ENCODE results near the gene SPATA21. TPM values are rescaled to one million over a fixed set of nuclear protein-coding genes. Genes with fewer than 3 reads are reported as not detected.

The SPATA21 gene
- total and polyA plus RNA-seq, 2 donors (not counting 3 experiments of a cell fraction or from before 2014, with no cell fraction given) = not detected

DNA sequence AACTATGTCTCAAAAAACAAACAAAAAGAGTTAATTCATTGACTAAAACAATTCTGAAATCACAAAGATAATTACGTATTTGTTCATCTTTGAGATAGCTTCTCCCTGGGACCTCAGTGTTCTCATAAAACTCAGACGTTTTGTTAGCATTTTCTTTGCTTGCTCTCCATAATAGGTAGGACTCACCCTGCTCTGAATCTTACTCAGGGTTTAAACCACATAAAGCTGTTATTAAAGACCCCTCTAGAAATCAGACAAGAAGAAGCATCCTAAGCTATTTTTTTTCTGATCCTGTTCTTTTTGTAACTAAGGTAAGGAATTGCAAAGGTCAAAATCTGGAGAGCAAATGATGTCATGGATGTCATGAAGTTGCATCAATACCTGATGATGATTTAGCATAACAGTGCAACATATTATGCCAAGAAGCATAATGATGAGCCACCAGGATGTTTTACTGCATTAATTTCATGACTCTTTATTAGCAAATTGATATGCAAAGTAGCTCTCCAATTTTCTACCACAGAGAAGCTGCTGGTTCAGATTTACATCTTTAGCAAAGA is 87.3 kb downstream of the SPATA21 start:
- peaks cover 26% of the 10 kb centered on the region for H3K4me1 ChIP-seq (ENCODE audit: control insufficient read depth, extremely low read depth, insufficient read depth, low read length)
- FAIRE-seq (no peak), DNase-seq (ENCODE audit: low read depth, low spot score) (no peak)
- no peaks in the 10 kb centered on the region for H4K20me1 ChIP-seq (replicated peaks; ENCODE audit: control insufficient read depth, extremely low read depth, insufficient read depth, low read length)
- H3K9me3 ChIP-seq (replicated peaks; ENCODE audit: control insufficient read depth, insufficient read depth, low read length) = no peaks in the 10 kb centered on the region
- H3K9ac ChIP-seq (replicated peaks; ENCODE audit: extremely low read depth, insufficient read depth, low read length) = no peak overlapping the region
- no TSS peak for BruUV-seq (replicated peaks)
- no peak overlapping the region for H3K4me2 ChIP-seq (ENCODE audit: insufficient read depth, low read length)
- TF ChIP-seq EZH2 (IDR thresholded peaks at IDR 0.05; ENCODE audit: borderline replicate concordance, low read depth, low read length, severe bottlenecking) = no peak
- no peak for TF ChIP-seq FOS (IDR thresholded peaks at IDR 0.05; ENCODE audit: borderline replicate concordance, insufficient read depth, low read length)
- TF ChIP-seq GATA2 (IDR thresholded peaks at IDR 0.05; ENCODE audit: insufficient read depth, insufficient read length, low read depth, low read length) = no peak
- TF ChIP-seq MYC (IDR thresholded peaks at IDR 0.05; ENCODE audit: low read depth, low read length) = no peak
- TF ChIP-seq POLR2AphosphoS5 (IDR thresholded peaks at IDR 0.05; ENCODE audit: insufficient read depth, low read depth, low read length) = no peak
- TF ChIP-seq, protein P1, sequence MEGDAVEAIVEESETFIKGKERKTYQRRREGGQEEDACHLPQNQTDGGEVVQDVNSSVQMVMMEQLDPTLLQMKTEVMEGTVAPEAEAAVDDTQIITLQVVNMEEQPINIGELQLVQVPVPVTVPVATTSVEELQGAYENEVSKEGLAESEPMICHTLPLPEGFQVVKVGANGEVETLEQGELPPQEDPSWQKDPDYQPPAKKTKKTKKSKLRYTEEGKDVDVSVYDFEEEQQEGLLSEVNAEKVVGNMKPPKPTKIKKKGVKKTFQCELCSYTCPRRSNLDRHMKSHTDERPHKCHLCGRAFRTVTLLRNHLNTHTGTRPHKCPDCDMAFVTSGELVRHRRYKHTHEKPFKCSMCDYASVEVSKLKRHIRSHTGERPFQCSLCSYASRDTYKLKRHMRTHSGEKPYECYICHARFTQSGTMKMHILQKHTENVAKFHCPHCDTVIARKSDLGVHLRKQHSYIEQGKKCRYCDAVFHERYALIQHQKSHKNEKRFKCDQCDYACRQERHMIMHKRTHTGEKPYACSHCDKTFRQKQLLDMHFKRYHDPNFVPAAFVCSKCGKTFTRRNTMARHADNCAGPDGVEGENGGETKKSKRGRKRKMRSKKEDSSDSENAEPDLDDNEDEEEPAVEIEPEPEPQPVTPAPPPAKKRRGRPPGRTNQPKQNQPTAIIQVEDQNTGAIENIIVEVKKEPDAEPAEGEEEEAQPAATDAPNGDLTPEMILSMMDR (IDR thresholded peaks at IDR 0.05; ENCODE audit: extremely low read depth in 1 of 2, insufficient read depth in 1 of 2, low read depth in 1 of 2, low read length in 2 of 2) = no peak
- TF ChIP-seq JUN (IDR thresholded peaks at IDR 0.05; ENCODE audit: borderline replicate concordance, insufficient read depth, insufficient read length, low read depth) = no peak
- TF ChIP-seq POLR2A (IDR thresholded peaks at IDR 0.05; ENCODE audit: low read depth, low read length) = no peak
- TF ChIP-seq, protein P2, sequence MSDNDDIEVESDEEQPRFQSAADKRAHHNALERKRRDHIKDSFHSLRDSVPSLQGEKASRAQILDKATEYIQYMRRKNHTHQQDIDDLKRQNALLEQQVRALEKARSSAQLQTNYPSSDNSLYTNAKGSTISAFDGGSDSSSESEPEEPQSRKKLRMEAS (IDR thresholded peaks at IDR 0.05; ENCODE audit: insufficient read depth, insufficient read length) = no peak
- dilution Hi-C loops (cut with MboI; ENCODE audit: extremely low pct_ligation_motif_present, low sequenced_read_pairs) = no loop called here
- H3K27me3 ChIP-seq (ENCODE audit: control insufficient read depth in 2 of 2, insufficient read depth in 2 of 2, low read length in 2 of 2) = no peaks in the 10 kb centered on the region
- no peak overlapping the region for H3K27ac ChIP-seq (ENCODE audit: insufficient read depth, low read depth, low read length)
- intact Hi-C loops (cut with micrococcal nuclease) = loop anchor here (5.0 kb wide), 2 partner anchors 83 to 143 kb away; no protein-coding TSS in a partner anchor
- peaks cover 67% of the 10 kb centered on the region for H3K79me2 ChIP-seq (ENCODE audit: control insufficient read depth, insufficient read depth, low read length)
- H3K36me3 ChIP-seq (ENCODE audit: control insufficient read depth in 2 of 2, extremely low read depth in 1 of 2, insufficient read depth in 2 of 2, low read length in 2 of 2) = no peaks in the 10 kb centered on the region
- CTCF ChIA-PET = interaction anchor here (6.3 kb wide), 1 partner anchor 13 kb away, joined by 76 read pairs; no protein-coding TSS in a partner anchor
- H2AFZ ChIP-seq (ENCODE audit: low read depth, low read length) = no peak overlapping the region
- H3K4me3 ChIP-seq (replicated peaks in 1 of 3; ENCODE audit: insufficient read depth in 1 of 3, low read depth in 1 of 3, low read length in 3 of 3) = no peak overlapping the region
- POLR2A ChIA-PET = no interaction called here
- H3K9me1 ChIP-seq (replicated peaks; ENCODE audit: control insufficient read depth, extremely low read depth, insufficient read depth, low read length) = no peaks in the 10 kb centered on the region

Other genes with a start within 250 kb of the SPATA21 start
- 6.2 and 9.2 TPM in 2 replicates for gene ARHGEF19, start 224.8 kb downstream of the SPATA21 start, total RNA-seq
- gene ARHGEF19, start 224.8 kb downstream of the SPATA21 start, polyA plus RNA-seq = 8.0 and 8.4 TPM in 2 replicates
- 3.7 and 3.9 TPM in 2 replicates for gene CPLANE2, start 200.2 kb downstream of the SPATA21 start, total RNA-seq
- 4.6 and 5.9 TPM in 2 replicates for gene CPLANE2, start 200.2 kb downstream of the SPATA21 start, polyA plus RNA-seq
- 16.3 and 17.3 TPM in 2 replicates for gene FBXO42, start 84.9 kb downstream of the SPATA21 start, total RNA-seq
- gene FBXO42, start 84.9 kb downstream of the SPATA21 start, polyA plus RNA-seq = 17.1 and 20.4 TPM in 2 replicates
- 164 and 168 TPM in 2 replicates for gene SZRD1, start 70.2 kb downstream of the SPATA21 start, total RNA-seq
- 162 and 168 TPM in 2 replicates for gene SZRD1, start 70.2 kb downstream of the SPATA21 start, polyA plus RNA-seq
- gene NECAP2, start 3.3 kb upstream of the SPATA21 start, total RNA-seq = 101 and 107 TPM in 2 replicates
- gene NECAP2, start 3.3 kb upstream of the SPATA21 start, polyA plus RNA-seq = 137 and 148 TPM in 2 replicates
- 1,319 and 2,019 TPM in 2 replicates for gene RNU1-1, start 76.9 kb upstream of the SPATA21 start, total RNA-seq
- gene RNU1-1, start 76.9 kb upstream of the SPATA21 start, polyA plus RNA-seq = under 0.01 and 206 TPM in 2 replicates
- gene NBPF1, start 176.1 kb upstream of the SPATA21 start, total RNA-seq = 33.5 and 58.4 TPM in 2 replicates
- gene NBPF1, start 176.1 kb upstream of the SPATA21 start, polyA plus RNA-seq = 21.1 and 23.0 TPM in 2 replicates
- 1,319 and 2,019 TPM in 2 replicates for gene RNU1-3, start 229.5 kb upstream of the SPATA21 start, total RNA-seq
- gene RNU1-3, start 229.5 kb upstream of the SPATA21 start, polyA plus RNA-seq = under 0.01 and 206 TPM in 2 replicates